Liver (tissue), 3 donors: ENCODE measurements around the gene PLCB1.

Experiments used
- HNF4A ChIP-seq, 2 donors: conservative IDR thresholded peaks; 2 replicates each; pipeline ENCODE4 v1.6.1; 2016; ENCODE audit warnings: antibody characterized with exemption in 2 of 2, mild to moderate bottlenecking in 2 of 2
- JUND ChIP-seq, 2 donors: IDR thresholded peaks; 2 replicates each; pipeline ENCODE4 v1.6.1; 2016; ENCODE audit warnings: antibody characterized with exemption in 2 of 2
- SP1 ChIP-seq: IDR thresholded peaks from 2 replicates; pipeline ENCODE4 v1.6.1; 2018; ENCODE audit warnings: antibody characterized with exemption, mild to moderate bottlenecking
- TAF1 ChIP-seq: conservative IDR thresholded peaks from 2 replicates; pipeline ENCODE4 v1.6.1; 2016; ENCODE audit warnings: antibody characterized with exemption, mild to moderate bottlenecking
- YY1 ChIP-seq: IDR thresholded peaks from 2 replicates; pipeline ENCODE4 v1.6.1; 2016; ENCODE audit warnings: antibody characterized with exemption, mild to moderate bottlenecking
- TF ChIP-seq, protein P1 (sequence below): fragments of 150-350 bp; IDR thresholded peaks from 2 replicates; pipeline ENCODE4 v1.5.1; 2017; ENCODE audit warnings: improper control_type of control experiment, low read depth, low read length; ENCODE audit not compliant: missing input control
- TF ChIP-seq, protein P2 (sequence below): IDR thresholded peaks from 2 replicates; pipeline ENCODE4 v1.6.1; 2016; ENCODE audit warnings: antibody characterized with exemption
- TF ChIP-seq, protein P3 (sequence below): IDR thresholded peaks from 2 replicates; pipeline ENCODE4 v1.6.1; 2016; ENCODE audit warnings: antibody characterized with exemption, mild to moderate bottlenecking
- donor health status: healthy.
- donor health status: healthy.

DNA sequence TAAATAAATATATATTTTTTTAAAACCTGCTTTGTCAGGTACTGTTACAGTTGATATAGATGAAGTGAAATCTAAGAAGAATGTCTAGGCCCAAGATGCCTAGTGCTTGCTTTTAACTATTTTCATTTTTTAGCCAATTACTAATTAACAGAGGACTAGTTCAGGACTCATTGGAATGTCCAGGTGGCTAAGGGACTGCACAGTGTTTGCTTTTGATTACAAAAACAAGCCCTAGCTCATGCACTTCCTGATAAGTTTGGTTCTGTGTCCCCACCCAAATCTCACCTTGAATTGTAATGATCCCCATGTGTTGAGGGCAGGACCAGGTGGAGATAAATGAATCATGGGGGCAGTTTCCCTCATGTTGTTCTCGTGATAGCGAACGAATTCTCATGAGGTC lies 417.1 kb downstream of the PLCB1 start:
- TF ChIP-seq, protein P1, sequence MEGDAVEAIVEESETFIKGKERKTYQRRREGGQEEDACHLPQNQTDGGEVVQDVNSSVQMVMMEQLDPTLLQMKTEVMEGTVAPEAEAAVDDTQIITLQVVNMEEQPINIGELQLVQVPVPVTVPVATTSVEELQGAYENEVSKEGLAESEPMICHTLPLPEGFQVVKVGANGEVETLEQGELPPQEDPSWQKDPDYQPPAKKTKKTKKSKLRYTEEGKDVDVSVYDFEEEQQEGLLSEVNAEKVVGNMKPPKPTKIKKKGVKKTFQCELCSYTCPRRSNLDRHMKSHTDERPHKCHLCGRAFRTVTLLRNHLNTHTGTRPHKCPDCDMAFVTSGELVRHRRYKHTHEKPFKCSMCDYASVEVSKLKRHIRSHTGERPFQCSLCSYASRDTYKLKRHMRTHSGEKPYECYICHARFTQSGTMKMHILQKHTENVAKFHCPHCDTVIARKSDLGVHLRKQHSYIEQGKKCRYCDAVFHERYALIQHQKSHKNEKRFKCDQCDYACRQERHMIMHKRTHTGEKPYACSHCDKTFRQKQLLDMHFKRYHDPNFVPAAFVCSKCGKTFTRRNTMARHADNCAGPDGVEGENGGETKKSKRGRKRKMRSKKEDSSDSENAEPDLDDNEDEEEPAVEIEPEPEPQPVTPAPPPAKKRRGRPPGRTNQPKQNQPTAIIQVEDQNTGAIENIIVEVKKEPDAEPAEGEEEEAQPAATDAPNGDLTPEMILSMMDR: no peak
- no peak for TF ChIP-seq TAF1
- TF ChIP-seq SP1: no peak
- TF ChIP-seq, protein P2, sequence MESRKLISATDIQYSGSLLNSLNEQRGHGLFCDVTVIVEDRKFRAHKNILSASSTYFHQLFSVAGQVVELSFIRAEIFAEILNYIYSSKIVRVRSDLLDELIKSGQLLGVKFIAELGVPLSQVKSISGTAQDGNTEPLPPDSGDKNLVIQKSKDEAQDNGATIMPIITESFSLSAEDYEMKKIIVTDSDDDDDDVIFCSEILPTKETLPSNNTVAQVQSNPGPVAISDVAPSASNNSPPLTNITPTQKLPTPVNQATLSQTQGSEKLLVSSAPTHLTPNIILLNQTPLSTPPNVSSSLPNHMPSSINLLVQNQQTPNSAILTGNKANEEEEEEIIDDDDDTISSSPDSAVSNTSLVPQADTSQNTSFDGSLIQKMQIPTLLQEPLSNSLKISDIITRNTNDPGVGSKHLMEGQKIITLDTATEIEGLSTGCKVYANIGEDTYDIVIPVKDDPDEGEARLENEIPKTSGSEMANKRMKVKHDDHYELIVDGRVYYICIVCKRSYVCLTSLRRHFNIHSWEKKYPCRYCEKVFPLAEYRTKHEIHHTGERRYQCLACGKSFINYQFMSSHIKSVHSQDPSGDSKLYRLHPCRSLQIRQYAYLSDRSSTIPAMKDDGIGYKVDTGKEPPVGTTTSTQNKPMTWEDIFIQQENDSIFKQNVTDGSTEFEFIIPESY: no peak
- TF ChIP-seq, protein P3, sequence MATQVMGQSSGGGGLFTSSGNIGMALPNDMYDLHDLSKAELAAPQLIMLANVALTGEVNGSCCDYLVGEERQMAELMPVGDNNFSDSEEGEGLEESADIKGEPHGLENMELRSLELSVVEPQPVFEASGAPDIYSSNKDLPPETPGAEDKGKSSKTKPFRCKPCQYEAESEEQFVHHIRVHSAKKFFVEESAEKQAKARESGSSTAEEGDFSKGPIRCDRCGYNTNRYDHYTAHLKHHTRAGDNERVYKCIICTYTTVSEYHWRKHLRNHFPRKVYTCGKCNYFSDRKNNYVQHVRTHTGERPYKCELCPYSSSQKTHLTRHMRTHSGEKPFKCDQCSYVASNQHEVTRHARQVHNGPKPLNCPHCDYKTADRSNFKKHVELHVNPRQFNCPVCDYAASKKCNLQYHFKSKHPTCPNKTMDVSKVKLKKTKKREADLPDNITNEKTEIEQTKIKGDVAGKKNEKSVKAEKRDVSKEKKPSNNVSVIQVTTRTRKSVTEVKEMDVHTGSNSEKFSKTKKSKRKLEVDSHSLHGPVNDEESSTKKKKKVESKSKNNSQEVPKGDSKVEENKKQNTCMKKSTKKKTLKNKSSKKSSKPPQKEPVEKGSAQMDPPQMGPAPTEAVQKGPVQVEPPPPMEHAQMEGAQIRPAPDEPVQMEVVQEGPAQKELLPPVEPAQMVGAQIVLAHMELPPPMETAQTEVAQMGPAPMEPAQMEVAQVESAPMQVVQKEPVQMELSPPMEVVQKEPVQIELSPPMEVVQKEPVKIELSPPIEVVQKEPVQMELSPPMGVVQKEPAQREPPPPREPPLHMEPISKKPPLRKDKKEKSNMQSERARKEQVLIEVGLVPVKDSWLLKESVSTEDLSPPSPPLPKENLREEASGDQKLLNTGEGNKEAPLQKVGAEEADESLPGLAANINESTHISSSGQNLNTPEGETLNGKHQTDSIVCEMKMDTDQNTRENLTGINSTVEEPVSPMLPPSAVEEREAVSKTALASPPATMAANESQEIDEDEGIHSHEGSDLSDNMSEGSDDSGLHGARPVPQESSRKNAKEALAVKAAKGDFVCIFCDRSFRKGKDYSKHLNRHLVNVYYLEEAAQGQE: no peak
- no peak for TF ChIP-seq HNF4A (conservative IDR thresholded peaks at IDR 0.05)
- no peak for TF ChIP-seq YY1
- TF ChIP-seq JUND (IDR thresholded peaks at IDR 0.05): no peak
